Peyer's patch (tissue), 4 donors: ENCODE results near the gene ANGPTL2.

ENCODE experiments used
- CTCF ChIP-seq, 6 experiments: fragments of 450-650 bp in 4 of 6; fragments of 200-600 bp in 2 of 6; sonication (generic) in 1 of 6; IDR thresholded peaks; one replicate each; pipeline ENCODE4 v1.5.1; 2017 to 2019; ENCODE audit warnings: antibody characterized with exemption in 6 of 6, mild to moderate bottlenecking in 3 of 6, moderate library complexity in 1 of 6
- POLR2A ChIP-seq, 2 donors: fragments of 450-650 bp; IDR thresholded peaks; one replicate each; pipeline ENCODE4 v1.5.1; 2017; ENCODE audit warnings: antibody characterized with exemption in 2 of 2, mild to moderate bottlenecking in 2 of 2, moderate library complexity in 2 of 2

GRCh38 chr9:127045148-127045547 is 77.3 kb downstream of the ANGPTL2 start:
- TF ChIP-seq CTCF (IDR thresholded peaks at IDR 0.05): no peak
- TF ChIP-seq POLR2A (IDR thresholded peaks at IDR 0.05): no peak
